ENCODE measurements around the gene PIGN.

The PIGN gene

DNA sequence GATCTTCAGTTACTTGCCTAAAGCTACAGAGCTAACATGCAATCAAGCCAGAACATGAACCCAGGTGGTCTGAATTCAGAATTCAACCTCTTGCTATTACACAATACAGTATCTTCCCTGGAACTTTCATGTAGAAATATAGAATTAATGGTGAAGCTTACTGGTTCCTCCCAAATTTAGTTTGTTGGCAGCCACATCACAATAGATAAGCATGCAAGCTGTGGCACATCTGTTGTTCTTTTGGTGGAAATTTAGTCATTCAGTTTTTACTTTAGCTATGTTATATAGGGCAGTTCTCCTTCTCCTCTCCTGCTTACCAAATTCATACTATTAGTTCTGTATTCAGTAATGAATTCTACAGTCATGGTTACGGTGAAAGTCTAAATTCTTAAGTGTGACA lies 193.0 kb downstream of the PIGN start:
- DNase-seq = no peak

DNA sequence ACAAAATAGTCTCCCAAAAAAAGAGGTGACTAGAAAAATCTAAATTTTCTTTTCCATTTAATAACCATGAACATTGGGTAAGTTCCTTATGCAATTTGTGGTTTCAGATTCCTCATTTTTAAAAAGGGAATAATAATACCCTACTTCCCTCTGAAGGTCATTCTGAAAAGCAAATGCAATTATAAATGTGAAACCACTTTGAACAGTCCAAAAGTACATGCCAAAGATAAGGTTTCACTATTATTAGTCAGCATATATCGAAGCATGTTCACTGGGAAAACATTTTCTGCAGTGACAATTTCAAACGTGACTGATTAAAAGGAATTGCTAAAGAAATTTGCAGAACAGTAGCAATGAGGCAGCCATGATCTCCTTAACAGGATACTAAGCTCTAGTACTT lies 193.9 kb downstream of the PIGN start:
- DNase-seq = no peak

DNA sequence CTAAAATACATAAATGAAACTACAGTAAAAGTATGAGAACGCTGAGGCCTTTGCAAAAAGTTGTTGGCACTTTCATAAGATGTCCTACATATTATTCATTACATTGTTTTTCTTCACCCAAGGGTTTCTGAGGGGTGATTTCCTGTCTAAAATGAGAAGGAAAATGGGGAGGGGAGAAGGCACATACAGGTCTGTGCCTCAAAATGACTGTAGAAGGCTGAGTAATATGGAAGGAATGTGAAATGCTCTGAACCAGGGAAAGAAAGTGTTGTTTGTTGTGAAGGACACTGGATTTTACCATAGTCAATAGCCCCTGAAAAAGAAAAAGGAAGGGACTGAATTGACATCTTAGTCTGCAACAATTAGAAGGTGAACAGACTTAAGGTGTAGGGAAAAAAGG lies 194.6 kb downstream of the PIGN start:
- no peak for DNase-seq

DNA sequence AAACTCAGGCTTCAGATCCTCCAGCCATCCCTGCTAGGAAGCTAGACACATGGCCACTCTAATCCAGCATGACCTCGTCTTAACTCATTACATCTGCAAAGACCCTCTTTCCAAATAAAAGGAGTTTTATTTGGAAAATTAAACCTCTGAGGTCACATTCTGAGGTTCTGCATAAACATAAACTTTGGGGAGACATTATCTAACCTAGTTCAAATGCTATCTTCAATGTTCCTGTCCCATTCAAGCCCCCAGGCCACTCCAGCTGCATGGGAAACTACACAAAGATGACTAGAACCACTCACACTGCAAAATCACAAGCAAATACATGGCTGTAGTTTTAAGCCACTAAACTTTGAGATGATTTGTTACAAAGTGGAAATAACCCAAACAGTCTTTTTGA lies 195.0 kb downstream of the PIGN start:
- no peak for DNase-seq

DNA sequence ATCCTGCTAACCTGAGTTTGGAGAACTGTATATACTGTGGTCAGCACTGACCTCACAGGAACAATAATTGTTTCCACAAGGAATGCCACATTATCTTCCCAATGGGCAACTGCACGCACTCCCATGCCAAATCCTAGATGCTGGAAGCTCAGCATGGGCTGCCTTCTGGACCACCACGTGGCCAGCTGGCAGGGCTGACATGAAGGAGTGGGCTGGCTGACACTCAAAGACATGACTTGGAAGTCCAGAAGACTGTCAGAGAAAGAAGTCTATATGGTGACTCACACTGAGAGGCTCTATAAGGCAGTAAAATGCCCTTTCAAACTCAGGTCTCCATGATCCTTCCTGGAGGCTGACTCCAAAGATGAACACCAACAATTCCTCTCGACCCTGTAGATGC lies 195.7 kb downstream of the PIGN start:
- DNase-seq = no peak

Data from NCI-H774 (cell line).